MM.1S (cell line): ENCODE measurements around the gene SHANK1.

ENCODE experiments used
- DNase-seq: peaks from one replicate; pipeline ENCODE4 v3.0.0-alpha.2; 2015
- H2AFZ ChIP-seq: fragments of 300-600 bp; sonication (generic); 2 replicates; pipeline ENCODE4 v1.6.0; 2016; ENCODE audit warnings: antibody characterized with exemption, low read length
- H3F3A ChIP-seq: fragments of 300-600 bp; sonication (generic); 2 replicates; pipeline ENCODE4 v1.6.1; 2016; ENCODE audit warnings: mild to moderate bottlenecking, antibody characterized with exemption, low read length, moderate library complexity, mixed read lengths; ENCODE audit not compliant: insufficient read depth
- H3K27ac ChIP-seq: fragments of 300-600 bp; sonication (generic); 2 replicates; pipeline ENCODE4 v1.5.1; 2016; ENCODE audit warnings: mild to moderate bottlenecking, low read length
- H3K27me3 ChIP-seq: fragments of 300-600 bp; sonication (generic); replicated peaks from 2 replicates; pipeline ENCODE4 v1.6.0; 2016; ENCODE audit warnings: low read length; ENCODE audit not compliant: insufficient read depth
- H3K36me3 ChIP-seq: fragments of 300-600 bp; sonication (generic); replicated peaks from 2 replicates; pipeline ENCODE4 v1.6.1; 2016; ENCODE audit warnings: mild to moderate bottlenecking, low read length, mixed read lengths; ENCODE audit not compliant: insufficient read depth
- H3K4me1 ChIP-seq: fragments of 300-600 bp; sonication (generic); 2 replicates; pipeline ENCODE4 v1.6.1; 2016; ENCODE audit warnings: low read length, mixed read lengths
- H3K4me2 ChIP-seq: fragments of 300-600 bp; sonication (generic); 2 replicates; pipeline ENCODE4 v1.6.0; 2016; ENCODE audit warnings: low read depth, low read length
- H3K4me3 ChIP-seq: fragments of 300-600 bp; sonication (generic); 2 replicates; pipeline ENCODE4 v1.5.1; 2016; ENCODE audit warnings: low read length, mixed read lengths
- H3K79me2 ChIP-seq: fragments of 300-600 bp; sonication (generic); 2 replicates; pipeline ENCODE4 v1.6.1; 2016; ENCODE audit warnings: mixed run types, low read length, mixed read lengths
- H3K9ac ChIP-seq: fragments of 300-600 bp; sonication (generic); 2 replicates; pipeline ENCODE4 v1.6.1; 2016; ENCODE audit warnings: low read length, mixed read lengths
- H3K9me2 ChIP-seq: fragments of 300-600 bp; sonication (generic); replicated peaks from 2 replicates; pipeline ENCODE4 v1.6.1; 2016; ENCODE audit warnings: mild to moderate bottlenecking, low read length, mixed read lengths; ENCODE audit not compliant: insufficient read depth
- H3K9me3 ChIP-seq: fragments of 300-600 bp; sonication (generic); replicated peaks from 2 replicates; pipeline ENCODE4 v1.6.1; 2016; ENCODE audit warnings: mild to moderate bottlenecking, low read length, mixed read lengths; ENCODE audit not compliant: insufficient read depth
- H4K20me1 ChIP-seq: fragments of 300-600 bp; sonication (generic); 2 replicates; pipeline ENCODE4 v1.6.1; 2016; ENCODE audit warnings: mild to moderate bottlenecking, low read length, moderate library complexity, mixed read lengths; ENCODE audit not compliant: insufficient read depth
- CTCF ChIP-seq: fragments of 300-600 bp; sonication (generic); IDR thresholded peaks from 2 replicates; pipeline ENCODE4 v1.5.1; 2016; ENCODE audit warnings: antibody characterized with exemption, low read length, mixed read lengths
- EZH2 ChIP-seq: fragments of 300-600 bp; sonication (generic); optimal IDR thresholded peaks from 2 replicates; pipeline ENCODE3; 2017; ENCODE audit warnings: low read depth, mild to moderate bottlenecking, antibody characterized with exemption, low read length, mixed read lengths
- EZH2phosphoT487 ChIP-seq: fragments of 300-600 bp; sonication (generic); IDR thresholded peaks from 2 replicates; pipeline ENCODE4 v1.6.1; 2018; ENCODE audit warnings: antibody characterized with exemption, low read length

The SHANK1 gene

DNA sequence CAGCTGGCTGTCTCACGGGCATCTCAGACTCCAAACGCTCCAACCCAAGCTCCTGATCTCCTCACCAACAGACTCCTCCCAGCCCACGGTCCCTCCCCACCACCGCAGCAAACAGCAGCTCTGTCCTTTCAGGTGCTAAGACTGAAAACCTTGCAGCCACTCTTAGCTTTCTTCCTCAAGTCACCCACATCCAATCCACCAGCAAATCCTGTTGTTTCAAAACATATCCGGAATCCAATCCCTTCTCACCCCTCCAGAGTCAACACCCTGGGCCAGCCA lies 49.6 kb downstream of the SHANK1 start:
- H3K27ac ChIP-seq: no peak overlapping the region
- H3K27me3 ChIP-seq: peaks cover 56% of the 10 kb centered on the region

GRCh38 chr19:50669302-50670101 lies 50.1 kb downstream of the SHANK1 start:
- no peaks in the 10 kb centered on the region for H3F3A ChIP-seq
- no peak overlapping the region for H3K27ac ChIP-seq
- no peaks in the 10 kb centered on the region for H4K20me1 ChIP-seq
- no peaks in the 10 kb centered on the region for H3K9me2 ChIP-seq
- no peaks in the 10 kb centered on the region for H3K79me2 ChIP-seq
- no peak overlapping the region for H3K4me3 ChIP-seq
- H3K36me3 ChIP-seq: no peaks in the 10 kb centered on the region
- no peak overlapping the region for H2AFZ ChIP-seq
- TF ChIP-seq EZH2: no peak
- TF ChIP-seq CTCF: peak; percentile 79
- TF ChIP-seq EZH2phosphoT487: no peak
- H3K27me3 ChIP-seq: peaks cover 58% of the 10 kb centered on the region
- DNase-seq: peak; percentile 26
- no peak overlapping the region for H3K9ac ChIP-seq
- H3K9me3 ChIP-seq: no peaks in the 10 kb centered on the region
- no peak overlapping the region for H3K4me2 ChIP-seq
- no peaks in the 10 kb centered on the region for H3K4me1 ChIP-seq

More for the DNA sequence above, 49.6 kb downstream of the SHANK1 start:
- TF ChIP-seq CTCF (no peak), EZH2phosphoT487 (no peak), EZH2 (no peak)
- no peaks in the 10 kb centered on the region for H3F3A ChIP-seq
- H2AFZ ChIP-seq: no peak overlapping the region
- H3K9ac ChIP-seq: no peak overlapping the region
- no peak overlapping the region for H3K4me2 ChIP-seq
- H3K9me2 ChIP-seq: no peaks in the 10 kb centered on the region
- no peaks in the 10 kb centered on the region for H3K36me3 ChIP-seq
- H3K4me1 ChIP-seq: no peaks in the 10 kb centered on the region
- no peak for DNase-seq
- H3K4me3 ChIP-seq: no peak overlapping the region
- H3K9me3 ChIP-seq: no peaks in the 10 kb centered on the region
- H4K20me1 ChIP-seq: no peaks in the 10 kb centered on the region
- no peaks in the 10 kb centered on the region for H3K79me2 ChIP-seq

DNA sequence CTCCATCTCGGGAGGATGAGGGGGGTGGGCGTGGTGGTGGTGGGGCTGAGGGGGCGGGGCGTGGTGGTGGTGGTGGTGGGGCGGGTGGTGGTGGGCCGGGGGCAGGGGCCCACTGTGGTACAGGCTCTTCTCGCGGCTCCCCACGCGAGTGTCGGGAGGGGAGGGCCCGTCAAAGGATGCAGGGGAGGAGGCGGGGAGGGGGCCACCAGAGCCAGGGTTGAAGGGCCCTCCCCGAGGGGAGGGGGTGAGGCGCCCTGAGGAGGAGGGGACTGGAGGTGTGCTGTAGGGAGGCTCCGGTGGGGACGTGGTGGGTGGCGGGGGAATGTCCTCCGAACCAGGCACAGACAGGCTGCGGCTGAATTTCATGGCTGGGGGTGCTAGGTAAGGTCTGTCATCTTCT lies 50.7 kb downstream of the SHANK1 start:
- no peak overlapping the region for H3K4me2 ChIP-seq

More for the DNA sequence above, 50.7 kb downstream of the SHANK1 start:
- Histone ChIP-seq H3K4me1 (no peaks in the 10 kb centered on the region), H4K20me1 (no peaks in the 10 kb centered on the region), H2AFZ (no peak overlapping the region), H3K79me2 (no peaks in the 10 kb centered on the region), H3F3A (no peaks in the 10 kb centered on the region), H3K9me3 (no peaks in the 10 kb centered on the region), H3K36me3 (no peaks in the 10 kb centered on the region), H3K9me2 (no peaks in the 10 kb centered on the region), H3K27me3 (peaks cover 58% of the 10 kb centered on the region), H3K4me3 (no peak overlapping the region), H3K27ac (no peak overlapping the region), H3K9ac (no peak overlapping the region)
- no peak for TF ChIP-seq EZH2
- no peak for TF ChIP-seq CTCF
- no peak for TF ChIP-seq EZH2phosphoT487
- no peak for DNase-seq
